ENCODE results near the gene TGFB2. TPM values are rescaled to one million over a fixed set of nuclear protein-coding genes. Genes with fewer than 3 reads are reported as not detected.
A peak's percentile ranks its signal among the peaks of the same experiment; 100 is the strongest.
"Not testable (repeated sequence)": the region's sequence is repeated elsewhere in the genome, so short reads cannot be mapped to it uniquely, and the experiment has no call there.

Gene TGFB2
- total RNA-seq, 1 experiment from 2014 or later = not detected

DNA sequence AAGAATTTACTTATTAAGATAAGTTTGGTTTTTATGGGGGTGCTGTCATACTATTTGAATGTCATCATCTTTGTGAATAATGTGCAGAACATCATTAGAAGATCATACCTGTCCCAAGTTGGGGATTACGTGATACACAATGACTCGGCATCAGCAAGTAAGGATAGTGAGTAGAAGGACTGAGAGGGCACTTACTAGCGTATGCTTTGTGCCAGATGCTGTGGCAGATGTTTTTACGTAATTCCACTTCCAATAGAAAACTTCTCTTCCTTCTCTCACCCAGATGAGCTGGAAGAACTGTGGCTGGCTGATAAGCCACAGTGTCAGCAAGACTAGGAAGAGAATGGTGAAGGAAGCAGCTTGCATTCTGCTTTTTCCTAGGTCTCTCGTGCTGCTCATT lies 28.1 kb upstream of the TGFB2 start:
- WGBS (ENCODE audit: extremely low coverage, insufficient read length, low lambda C conversion rate) = no CpG with 5 or more reads among the region's 5 CpGs
- no peak overlapping the region for H3K4ac ChIP-seq (ENCODE audit: low read depth, low read length)
- H2BK5ac ChIP-seq (ENCODE audit: insufficient read length, low read length) = no peak overlapping the region
- no peak overlapping the region for H4K5ac ChIP-seq (ENCODE audit: insufficient read length, low read depth, low read length)
- H3K23me2 ChIP-seq (ENCODE audit: insufficient read length, low read depth, low read length, poor library complexity, severe bottlenecking) = peaks cover 2% of the 10 kb centered on the region
- H3K9me3 ChIP-seq (ENCODE audit: control insufficient read depth, low read depth, low read length) = no peaks in the 10 kb centered on the region
- Mint-ChIP-seq H3K36me3 (ENCODE audit: insufficient read depth in 1 of 3, low read depth in 3 of 3) (peaks cover 12 to 25% (median 25%) of the 10 kb centered on the region in 3 experiments; a peak in 6 of 7 replicates), H3K4me3 (no peak overlapping the region), H3K27me3 (ENCODE audit: low read depth) (no peaks in the 10 kb centered on the region), H3K9me3 (no peaks in the 10 kb centered on the region), H3K4me1 (peaks cover 12 to 14% of the 10 kb centered on the region in 2 experiments), H3K27ac (peak overlapping the region in 2 of 3 experiments; percentile 60 to 65; a peak in 2 of 7 replicates)
- no peak overlapping the region for H3K4me2 ChIP-seq (ENCODE audit: insufficient read depth, insufficient read length, low read length)
- H3K18ac ChIP-seq (ENCODE audit: insufficient read length, low read depth, low read length) = no peak overlapping the region
- H3K4me1 ChIP-seq (ENCODE audit: insufficient read depth, low read length) = no peaks in the 10 kb centered on the region; the same call in 1 of the 2 replicates
- H3K14ac ChIP-seq (ENCODE audit: insufficient read depth, low read length) = no peak overlapping the region
- no peak overlapping the region for H2BK120ac ChIP-seq (ENCODE audit: low read depth, low read length, poor library complexity, severe bottlenecking)
- H4K91ac ChIP-seq (ENCODE audit: insufficient read length, low read depth, low read length) = no peak overlapping the region
- no peak overlapping the region for H4K8ac ChIP-seq (replicated peaks; ENCODE audit: insufficient read length, low read depth, low read length)
- TF ChIP-seq, protein P1, sequence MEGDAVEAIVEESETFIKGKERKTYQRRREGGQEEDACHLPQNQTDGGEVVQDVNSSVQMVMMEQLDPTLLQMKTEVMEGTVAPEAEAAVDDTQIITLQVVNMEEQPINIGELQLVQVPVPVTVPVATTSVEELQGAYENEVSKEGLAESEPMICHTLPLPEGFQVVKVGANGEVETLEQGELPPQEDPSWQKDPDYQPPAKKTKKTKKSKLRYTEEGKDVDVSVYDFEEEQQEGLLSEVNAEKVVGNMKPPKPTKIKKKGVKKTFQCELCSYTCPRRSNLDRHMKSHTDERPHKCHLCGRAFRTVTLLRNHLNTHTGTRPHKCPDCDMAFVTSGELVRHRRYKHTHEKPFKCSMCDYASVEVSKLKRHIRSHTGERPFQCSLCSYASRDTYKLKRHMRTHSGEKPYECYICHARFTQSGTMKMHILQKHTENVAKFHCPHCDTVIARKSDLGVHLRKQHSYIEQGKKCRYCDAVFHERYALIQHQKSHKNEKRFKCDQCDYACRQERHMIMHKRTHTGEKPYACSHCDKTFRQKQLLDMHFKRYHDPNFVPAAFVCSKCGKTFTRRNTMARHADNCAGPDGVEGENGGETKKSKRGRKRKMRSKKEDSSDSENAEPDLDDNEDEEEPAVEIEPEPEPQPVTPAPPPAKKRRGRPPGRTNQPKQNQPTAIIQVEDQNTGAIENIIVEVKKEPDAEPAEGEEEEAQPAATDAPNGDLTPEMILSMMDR (conservative IDR thresholded peaks at IDR 0.05) = no peak
- no peaks in the 10 kb centered on the region for H3K79me1 ChIP-seq (ENCODE audit: insufficient read depth, low read depth, low read length, poor library complexity, severe bottlenecking)
- H2BK20ac ChIP-seq (ENCODE audit: low read depth, low read length, poor library complexity, severe bottlenecking) = no peak overlapping the region
- H3K27ac ChIP-seq (ENCODE audit: insufficient read length, low read depth, low read length) = peak overlapping the region; percentile 45
- no peaks in the 10 kb centered on the region for H4K20me1 ChIP-seq (ENCODE audit: control insufficient read depth, insufficient read depth, insufficient read length)
- no peaks in the 10 kb centered on the region for H3K79me2 ChIP-seq (ENCODE audit: insufficient read depth, low read length)
- H3K27me3 ChIP-seq (ENCODE audit: insufficient read depth, low read length) = no peaks in the 10 kb centered on the region
- no peak for DNase-seq
- no peak overlapping the region for H3T11ph ChIP-seq (ENCODE audit: low read length)
- H2AFZ ChIP-seq (ENCODE audit: low read length) = no peak overlapping the region
- H3K56ac ChIP-seq (ENCODE audit: insufficient read length, low read depth, low read length) = no peak overlapping the region
- no peak overlapping the region for H2AK5ac ChIP-seq (ENCODE audit: insufficient read length, low read length)
- H2BK15ac ChIP-seq (ENCODE audit: low read depth, low read length) = 0 out of 2 replicates have a peak overlapping the region, but pooled peaks have one; percentile 48
- H2BK12ac ChIP-seq (ENCODE audit: insufficient read length, low read depth, low read length) = no peak overlapping the region
- no peak overlapping the region for H3K9ac ChIP-seq (ENCODE audit: extremely low read depth, insufficient read length, low read length)
- no peak overlapping the region for H3K23ac ChIP-seq (ENCODE audit: insufficient read length, low read depth, low read length)

DNA sequence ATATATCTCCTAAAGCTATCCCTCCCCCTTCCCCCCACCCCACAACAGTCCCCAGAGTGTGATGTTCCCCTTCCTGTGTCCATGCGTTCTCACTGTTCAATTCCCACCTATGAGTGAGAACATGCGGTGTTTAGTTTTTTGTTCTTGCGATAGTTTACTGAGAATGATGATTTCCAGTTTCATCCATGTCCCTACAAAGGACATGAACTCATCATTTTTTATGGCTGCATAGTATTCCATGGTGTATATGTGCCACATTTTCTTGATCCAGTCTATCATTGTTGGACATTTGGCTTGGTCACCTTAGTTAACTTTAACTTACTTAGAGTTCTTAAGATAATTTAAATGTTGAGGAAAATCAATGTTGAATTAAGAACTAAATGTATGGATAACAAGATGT lies 25.0 kb upstream of the TGFB2 start:
- H2BK120ac ChIP-seq (ENCODE audit: low read depth, low read length, poor library complexity, severe bottlenecking); H2AK5ac ChIP-seq (ENCODE audit: insufficient read length, low read length); H3K4ac ChIP-seq (ENCODE audit: low read depth, low read length); H3K9me3 Mint-ChIP-seq; H4K5ac ChIP-seq (ENCODE audit: insufficient read length, low read depth, low read length); H2BK20ac ChIP-seq (ENCODE audit: low read depth, low read length, poor library complexity, severe bottlenecking); H3K79me2 ChIP-seq (ENCODE audit: insufficient read depth, low read length); H3K27me3 ChIP-seq (ENCODE audit: insufficient read depth, low read length); H2BK15ac ChIP-seq (ENCODE audit: low read depth, low read length); H4K91ac ChIP-seq (ENCODE audit: insufficient read length, low read depth, low read length); H3K4me2 ChIP-seq (ENCODE audit: insufficient read depth, insufficient read length, low read length); H3K23ac ChIP-seq (ENCODE audit: insufficient read length, low read depth, low read length); H3K27me3 Mint-ChIP-seq (ENCODE audit: low read depth); H2BK5ac ChIP-seq (ENCODE audit: insufficient read length, low read length); H3K27ac ChIP-seq (ENCODE audit: insufficient read length, low read depth, low read length); H4K20me1 ChIP-seq (ENCODE audit: control insufficient read depth, insufficient read depth, insufficient read length); DNase-seq; H3K9me3 ChIP-seq (ENCODE audit: control insufficient read depth, low read depth, low read length); H4K8ac ChIP-seq (replicated peaks; ENCODE audit: insufficient read length, low read depth, low read length); H3K4me1 Mint-ChIP-seq; H3K56ac ChIP-seq (ENCODE audit: insufficient read length, low read depth, low read length); H2AFZ ChIP-seq (ENCODE audit: low read length); H3K9ac ChIP-seq (ENCODE audit: extremely low read depth, insufficient read length, low read length); H3K4me3 Mint-ChIP-seq; H3K27ac Mint-ChIP-seq; H3K23me2 ChIP-seq (ENCODE audit: insufficient read length, low read depth, low read length, poor library complexity, severe bottlenecking); H3K4me1 ChIP-seq (ENCODE audit: insufficient read depth, low read length); H3K79me1 ChIP-seq (ENCODE audit: insufficient read depth, low read depth, low read length, poor library complexity, severe bottlenecking); H3T11ph ChIP-seq (ENCODE audit: low read length); H2BK12ac ChIP-seq (ENCODE audit: insufficient read length, low read depth, low read length); H3K18ac ChIP-seq (ENCODE audit: insufficient read length, low read depth, low read length); H3K14ac ChIP-seq (ENCODE audit: insufficient read depth, low read length): not testable (repeated sequence)
- H3K36me3 Mint-ChIP-seq (ENCODE audit: insufficient read depth in 1 of 3, low read depth in 3 of 3) = peaks cover 17 to 37% (median 32%) of the 10 kb centered on the region in 3 experiments
- no CpG with 5 or more reads among the region's 3 CpGs for WGBS (ENCODE audit: extremely low coverage, insufficient read length, low lambda C conversion rate)
